ENCODE data around the gene LRRC52. TPM values are rescaled to one million over a fixed set of nuclear protein-coding genes. Genes with fewer than 3 reads are reported as not detected.
"Not testable (repeated sequence)": the region's sequence is repeated elsewhere in the genome, so short reads cannot be mapped to it uniquely, and the experiment has no call there.

The LRRC52 gene
- total RNA-seq, 2 donors from 2014 or later = 0.60 TPM; not detected in 1

- intact Hi-C loops (cut with DNase I) = no loop called here
- ATAC-seq (peak in 1 of 2 donors; percentile 56), DNase-seq (peak; percentile 53)
Observed at GRCh38 chr1:165575468-165576099, 31.8 kb downstream of the LRRC52 start.

GRCh38 chr1:165576536-165576935, 32.7 kb downstream of the LRRC52 start:
- ATAC-seq (no peak), DNase-seq (no peak)
- intact Hi-C loops (cut with DNase I) = no loop called here

- intact Hi-C loops (cut with DNase I) = no loop called here
- DNase-seq (no peak), ATAC-seq (no peak)
Observed at GRCh38 chr1:165577707-165578106, 33.9 kb downstream of the LRRC52 start.

GRCh38 chr1:165580931-165581871, 37.4 kb downstream of the LRRC52 start:
- no peak for ATAC-seq
- no peak for DNase-seq
- intact Hi-C loops (cut with DNase I) = no loop called here

GRCh38 chr1:165581926-165582325, 38.1 kb downstream of the LRRC52 start:
- no peak for ATAC-seq
- no peak for DNase-seq
- intact Hi-C loops (cut with DNase I) = no loop called here

- intact Hi-C loops (cut with DNase I) = loop anchor here in 1 of 2 donors (2.0 kb wide), 1 partner anchor 188 kb away; no protein-coding TSS in a partner anchor
- DNase-seq (no peak), ATAC-seq (no peak)
Observed at GRCh38 chr1:165586398-165586797, 42.6 kb downstream of the LRRC52 start.

GRCh38 chr1:165591391-165591790, 47.6 kb downstream of the LRRC52 start:
- ATAC-seq; intact Hi-C loops (cut with DNase I); DNase-seq: not testable (repeated sequence)

GRCh38 chr1:165592945-165593823, 49.4 kb downstream of the LRRC52 start:
- ATAC-seq = peak; percentile 48 to 60
- intact Hi-C loops (cut with DNase I) = loop anchor here in 1 of 2 donors (2.0 kb wide), 2 partner anchors 188 to 200 kb away; no protein-coding TSS in a partner anchor
- DNase-seq = peak; percentile 54

GRCh38 chr1:165595246-165595938, 51.6 kb downstream of the LRRC52 start:
- intact Hi-C loops (cut with DNase I) = no loop called here
- ATAC-seq (no peak), DNase-seq (no peak)

GRCh38 chr1:165597883-165598675, 54.3 kb downstream of the LRRC52 start:
- intact Hi-C loops (cut with DNase I) = no loop called here
- DNase-seq = peak; percentile 99
- peak; percentile 99 for ATAC-seq

- peak in 1 of 2 donors; percentile 2 for ATAC-seq
- DNase-seq = no peak
- intact Hi-C loops (cut with DNase I) = no loop called here
Observed at GRCh38 chr1:165598676-165599059, 54.9 kb downstream of the LRRC52 start.

- no peak for DNase-seq
- intact Hi-C loops (cut with DNase I) = loop anchor here (2.0 to 5.0 kb wide), 2 partner anchors 312 kb away; no protein-coding TSS in a partner anchor
- no peak for ATAC-seq
Observed at GRCh38 chr1:165600793-165601192, 57.0 kb downstream of the LRRC52 start.

- DNase-seq = no peak
- ATAC-seq = no peak
- intact Hi-C loops (cut with DNase I) = loop anchor here in 1 of 2 donors (5.0 kb wide), 1 partner anchor 308 kb away; no protein-coding TSS in a partner anchor
Observed at GRCh38 chr1:165603810-165604209, 60.0 kb downstream of the LRRC52 start.

- ATAC-seq (no peak), DNase-seq (no peak)
- intact Hi-C loops (cut with DNase I) = no loop called here
Observed at GRCh38 chr1:165605246-165605645, 61.4 kb downstream of the LRRC52 start.

- ATAC-seq; intact Hi-C loops (cut with DNase I); DNase-seq: not testable (repeated sequence)
Observed at GRCh38 chr1:165606676-165607075, 62.9 kb downstream of the LRRC52 start.

GRCh38 chr1:165610866-165611265, 67.1 kb downstream of the LRRC52 start:
- DNase-seq (no peak), ATAC-seq (no peak)
- intact Hi-C loops (cut with DNase I) = loop anchor here in 1 of 2 donors (10.0 kb wide), 1 partner anchor 74 kb away; no protein-coding TSS in a partner anchor

- ATAC-seq (no peak), DNase-seq (no peak)
- intact Hi-C loops (cut with DNase I) = loop anchor here in 1 of 2 donors (10.0 kb wide), 1 partner anchor 73 kb away; no protein-coding TSS in a partner anchor
Observed at GRCh38 chr1:165612062-165612461, 68.3 kb downstream of the LRRC52 start.

Data from left cardiac atrium (tissue), 4 donors.